SU-DHL-6 (cell line): ENCODE data around the gene TBATA.

Experiments
- EZH2phosphoT487 ChIP-seq: fragments of 200-600 bp; sonication (generic), shearing (Covaris generic); conservative IDR thresholded peaks from 2 replicates; pipeline ENCODE4 v1.6.1; 2018; ENCODE audit warnings: mild to moderate bottlenecking, antibody characterized with exemption, low read length, moderate library complexity, mixed read lengths
- TF ChIP-seq, protein P1 (sequence below): fragments of 200-600 bp; sonication (generic); IDR thresholded peaks from one replicate; pipeline ENCODE4 v1.5.1; 2017; ENCODE audit warnings: antibody characterized with exemption, mild to moderate bottlenecking, low read length, moderate library complexity; ENCODE audit not compliant: insufficient read depth, poor library complexity, severe bottlenecking

DNA sequence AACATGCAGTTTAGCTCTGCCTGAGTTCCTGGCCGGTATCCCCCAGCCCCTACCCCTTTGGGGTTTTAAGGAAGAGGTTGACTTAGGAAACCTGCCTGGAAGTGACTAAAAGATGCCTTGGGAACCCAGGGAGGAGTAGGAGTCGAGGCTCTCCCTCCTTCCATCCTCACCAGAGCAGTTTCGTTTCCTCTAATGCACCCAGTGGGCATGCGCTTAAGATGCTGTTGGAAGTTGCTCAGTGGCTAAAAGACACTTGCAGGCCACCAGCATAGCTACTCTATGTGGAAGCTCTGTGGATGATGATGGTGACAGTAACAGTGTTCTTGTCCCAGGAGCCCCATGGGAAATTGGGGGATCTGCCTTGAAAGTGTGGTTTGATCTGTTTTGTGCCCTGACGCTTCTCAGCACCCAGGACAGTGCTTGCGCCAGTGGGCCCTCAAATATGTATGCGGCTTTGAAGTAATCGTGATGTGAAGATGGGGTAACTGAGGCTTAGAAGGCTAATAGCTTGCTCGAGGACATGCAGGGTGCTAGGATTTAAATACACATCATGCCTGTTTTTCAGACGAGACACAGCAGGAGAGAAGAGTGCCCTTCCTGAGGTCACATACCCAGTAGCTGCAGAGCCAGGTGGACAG lies 32.0 kb downstream of the TBATA start:
- TF ChIP-seq, protein P1, sequence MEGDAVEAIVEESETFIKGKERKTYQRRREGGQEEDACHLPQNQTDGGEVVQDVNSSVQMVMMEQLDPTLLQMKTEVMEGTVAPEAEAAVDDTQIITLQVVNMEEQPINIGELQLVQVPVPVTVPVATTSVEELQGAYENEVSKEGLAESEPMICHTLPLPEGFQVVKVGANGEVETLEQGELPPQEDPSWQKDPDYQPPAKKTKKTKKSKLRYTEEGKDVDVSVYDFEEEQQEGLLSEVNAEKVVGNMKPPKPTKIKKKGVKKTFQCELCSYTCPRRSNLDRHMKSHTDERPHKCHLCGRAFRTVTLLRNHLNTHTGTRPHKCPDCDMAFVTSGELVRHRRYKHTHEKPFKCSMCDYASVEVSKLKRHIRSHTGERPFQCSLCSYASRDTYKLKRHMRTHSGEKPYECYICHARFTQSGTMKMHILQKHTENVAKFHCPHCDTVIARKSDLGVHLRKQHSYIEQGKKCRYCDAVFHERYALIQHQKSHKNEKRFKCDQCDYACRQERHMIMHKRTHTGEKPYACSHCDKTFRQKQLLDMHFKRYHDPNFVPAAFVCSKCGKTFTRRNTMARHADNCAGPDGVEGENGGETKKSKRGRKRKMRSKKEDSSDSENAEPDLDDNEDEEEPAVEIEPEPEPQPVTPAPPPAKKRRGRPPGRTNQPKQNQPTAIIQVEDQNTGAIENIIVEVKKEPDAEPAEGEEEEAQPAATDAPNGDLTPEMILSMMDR = no peak
- no peak for TF ChIP-seq EZH2phosphoT487
